Small intestine (tissue), 7 donors: Measurements from ENCODE around the gene LMBR1. TPM values are rescaled to one million over a fixed set of nuclear protein-coding genes. Genes with fewer than 3 reads are reported as not detected.

Source experiments
- DNase-seq, 2 donors: peaks; one replicate each; pipeline versions ENCODE4 v3.0.0 to v3.0.0-alpha.2; 2013
- FAIRE-seq: peaks from 2 replicates; lab custom pipeline; 2012; peaks lifted over from hg19 to GRCh38; lab: Jason Lieb, UNC
- H3K27ac ChIP-seq, 3 donors: one replicate each; pipeline ENCODE4 v1.5.1; 2013; ENCODE audit warnings: low read length in 2 of 3, mild to moderate bottlenecking in 2 of 3, control low read depth in 1 of 3, inconsistent platforms in 1 of 3, low read depth in 1 of 3, moderate library complexity in 1 of 3
- H3K27me3 ChIP-seq, 3 donors: one replicate each; pipeline ENCODE4 v1.6.1; 2013; ENCODE audit warnings: low read length in 3 of 3, inconsistent platforms in 1 of 3; ENCODE audit not compliant: control insufficient read depth in 3 of 3, insufficient read depth in 3 of 3
- H3K36me3 ChIP-seq, 3 donors: one replicate each; pipeline ENCODE4 v1.6.1; 2013; ENCODE audit warnings: low read length in 3 of 3, inconsistent platforms in 1 of 3, low read depth in 1 of 3, mild to moderate bottlenecking in 1 of 3, moderate library complexity in 1 of 3; ENCODE audit not compliant: control insufficient read depth in 3 of 3, insufficient read depth in 2 of 3
- H3K4me1 ChIP-seq, 3 donors: one replicate each; pipeline ENCODE4 v1.6.1; 2013; ENCODE audit warnings: low read length in 2 of 3, inconsistent platforms in 1 of 3, low read depth in 1 of 3, mild to moderate bottlenecking in 1 of 3, moderate library complexity in 1 of 3; ENCODE audit not compliant: control insufficient read depth in 3 of 3, insufficient read depth in 2 of 3
- H3K4me3 ChIP-seq, 3 donors: one replicate each; pipeline ENCODE4 v1.5.1; 2013; ENCODE audit warnings: low read length in 3 of 3, control low read depth in 1 of 3, inconsistent platforms in 1 of 3, low read depth in 1 of 3, mild to moderate bottlenecking in 1 of 3, moderate library complexity in 1 of 3
- H3K9me3 ChIP-seq, 2 donors: one replicate each; pipeline ENCODE4 v1.6.1; 2013; ENCODE audit warnings: low read depth in 1 of 2, low read length in 1 of 2; ENCODE audit not compliant: control insufficient read depth in 2 of 2, insufficient read depth in 1 of 2
- WGBS, 3 donors: extraction: QIAGEN DNeasy Blood & Tissue Kit; methylation state at CpG; one replicate each; pipeline ENCODE4 v1.1.7; 2013; 5-methylcytosine and 5-hydroxymethylcytosine counted together
- polyA plus RNA-seq, 4 donors: library from polyadenylated mRNA; stranded (reverse) in 3 of 4; unstranded in 1 of 4; fragments of 200-250 nt in 3 of 4; fragments of 120-200 nt in 1 of 4; gene quantifications; one replicate each; pipeline versions ENCODE4 v1.2.1 to v1.2.3, GENCODE V29; 2013
- donor health status: healthy with polysubstance abuse.
- donor health status: control.
- donor health status: control.
- donor health status: Bipolar disorder and iron deficiency.
- donor health status: healthy.

Gene LMBR1
- polyA plus RNA-seq, 4 donors = 4.3 to 34.5 (median 11.9) TPM

- Histone ChIP-seq H3K4me3 (no peak overlapping the region), H3K27me3 (no peaks in the 10 kb centered on the region), H3K27ac (no peak overlapping the region), H3K9me3 (peaks cover 3 to 20% of the 10 kb centered on the region in 2 donors), H3K36me3 (peaks cover 0 to 5% (median 0%) of the 10 kb centered on the region in 3 donors), H3K4me1 (peaks cover 0 to 3% (median 0%) of the 10 kb centered on the region in 3 donors)
- 92 to 96% (median 93%) methylated on average over 2 of the region's 2 CpGs for WGBS, 3 donors
- FAIRE-seq (no peak), DNase-seq (no peak)
Measured at GRCh38 chr7:156629873-156630272, 263.1 kb downstream of the LMBR1 start.

GRCh38 chr7:156628562-156628961 is 264.4 kb downstream of the LMBR1 start:
- Histone ChIP-seq H3K9me3 (peaks cover 3 to 20% of the 10 kb centered on the region in 2 donors), H3K36me3 (peaks cover 0 to 5% (median 0%) of the 10 kb centered on the region in 3 donors), H3K27me3 (no peaks in the 10 kb centered on the region), H3K27ac (no peak overlapping the region), H3K4me1 (no peaks in the 10 kb centered on the region), H3K4me3 (no peak overlapping the region)
- FAIRE-seq (no peak), DNase-seq (no peak)

Other genes starting within 250 kb of the LMBR1 start
- gene NOM1, start 56.5 kb upstream of the LMBR1 start, polyA plus RNA-seq = 10 to 100 TPM in 1 of 4 donors, 1 to 10 TPM in 3; 3.6 to 19.7 (median 7.2) TPM
- gene MNX1, start 117.5 kb upstream of the LMBR1 start, polyA plus RNA-seq = 10 to 100 TPM in 2 of 4 donors, 1 to 10 TPM in 2; 3.5 to 17.3 (median 9.2) TPM
- 10 to 100 TPM; 22.2 to 47.6 (median 26.8) TPM for gene UBE3C, start 245.7 kb upstream of the LMBR1 start, polyA plus RNA-seq